ENCODE measurements around the gene CAMK4. TPM values are rescaled to one million over a fixed set of nuclear protein-coding genes. Genes with fewer than 3 reads are reported as not detected.
"Not testable (repeated sequence)": the region's sequence is repeated elsewhere in the genome, so short reads cannot be mapped to it uniquely, and the experiment has no call there.

CAMK4 gene
- total RNA-seq, 1 experiment from 2014 or later, result 3.9 TPM

DNA sequence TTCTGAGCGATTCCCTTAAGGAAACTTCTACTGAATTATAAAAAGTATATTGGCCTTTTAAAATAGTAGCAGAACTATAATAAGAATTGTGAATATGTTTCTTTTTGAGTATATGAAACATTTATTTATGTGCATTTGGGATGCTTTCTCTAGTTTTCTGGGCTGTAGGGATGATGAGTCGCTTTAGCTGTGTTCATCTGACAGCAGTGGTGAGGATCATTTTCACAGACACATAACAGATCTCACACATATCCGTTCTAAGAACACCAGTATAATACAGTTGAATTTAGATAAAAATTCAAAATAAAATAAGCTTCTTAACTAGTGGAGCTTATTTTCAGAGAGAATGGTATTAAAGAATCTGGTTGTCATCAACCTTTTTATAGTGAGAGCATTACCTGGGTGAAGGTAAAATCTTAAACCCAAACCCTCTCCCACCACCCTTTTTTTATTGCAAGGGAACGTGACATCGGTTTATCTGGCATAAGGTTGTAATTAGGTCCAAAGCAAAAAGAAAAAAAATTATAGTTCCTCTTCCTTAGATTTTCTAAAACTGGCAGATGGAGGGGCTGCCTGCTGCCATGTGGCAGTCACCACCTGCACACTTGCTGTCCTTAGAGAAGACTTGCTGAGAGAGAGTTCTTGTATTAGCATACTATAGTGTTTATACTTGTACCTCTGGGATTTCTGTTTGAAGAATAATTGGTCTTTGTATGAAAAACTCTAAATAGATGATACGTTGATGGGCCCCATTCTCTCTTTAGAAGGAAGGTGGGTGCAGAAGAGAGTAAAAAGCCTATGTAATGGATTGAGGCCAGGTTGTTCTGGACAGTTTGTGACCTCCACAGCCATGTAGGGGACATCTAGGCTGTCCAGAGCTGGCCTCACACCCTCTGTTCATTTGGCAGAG, 86.8 kb downstream of the CAMK4 start:
- no peak for DNase-seq (ENCODE audit: low read depth)

DNA sequence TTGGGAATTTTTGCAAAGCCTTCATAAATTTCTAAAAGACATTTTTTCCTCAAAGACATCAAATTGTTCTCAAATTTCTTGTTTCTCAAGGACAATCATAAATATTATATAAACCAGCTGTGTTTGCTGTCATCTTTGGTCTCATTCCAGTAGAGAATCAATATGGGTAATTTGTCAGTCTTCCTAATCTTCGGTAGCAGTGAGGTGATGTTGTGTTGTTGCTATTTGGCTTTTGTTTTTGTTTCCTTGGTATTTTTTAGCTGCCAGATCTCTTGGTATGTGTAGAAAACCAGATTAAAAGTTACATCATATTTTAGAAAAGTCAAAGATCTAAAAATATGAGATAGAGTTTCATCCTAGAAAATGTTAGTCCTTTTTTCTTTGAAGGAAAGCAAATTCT, 87.5 kb downstream of the CAMK4 start:
- no peak for DNase-seq (ENCODE audit: low read depth)

DNA sequence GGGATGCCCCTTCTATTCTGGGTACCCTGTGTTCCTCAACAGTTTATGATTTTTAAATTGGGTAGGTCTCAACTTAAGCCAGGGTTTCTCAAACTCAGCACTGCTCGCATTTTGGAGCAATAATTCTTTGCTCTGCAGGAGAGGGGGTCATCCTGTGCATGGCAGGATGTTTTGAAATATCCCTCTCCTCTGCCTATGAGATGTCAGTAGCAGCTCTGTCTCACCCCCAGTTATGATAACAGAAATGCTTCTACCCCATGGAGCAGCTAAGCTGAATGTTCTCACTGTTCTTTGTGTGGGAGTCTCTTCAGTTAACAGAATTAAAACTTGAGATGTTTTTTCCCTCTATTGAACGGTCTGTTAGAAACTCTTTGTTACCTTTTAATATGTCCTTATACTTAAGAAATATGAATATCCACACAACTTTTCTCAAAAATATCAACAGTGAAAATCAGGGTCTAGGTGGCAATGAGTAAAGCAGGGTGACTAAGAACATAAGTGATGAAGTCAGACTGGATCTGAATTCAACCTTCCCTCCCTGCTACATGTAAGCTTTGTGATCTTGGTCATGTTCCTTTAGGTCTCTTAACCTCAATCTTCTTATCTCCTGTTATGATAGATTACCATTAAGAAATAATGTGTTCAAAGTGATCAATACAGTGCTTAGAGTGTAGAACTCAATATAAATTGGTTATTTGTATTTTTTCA, 89.0 kb downstream of the CAMK4 start:
- DNase-seq (ENCODE audit: low read depth), result no peak

DNA sequence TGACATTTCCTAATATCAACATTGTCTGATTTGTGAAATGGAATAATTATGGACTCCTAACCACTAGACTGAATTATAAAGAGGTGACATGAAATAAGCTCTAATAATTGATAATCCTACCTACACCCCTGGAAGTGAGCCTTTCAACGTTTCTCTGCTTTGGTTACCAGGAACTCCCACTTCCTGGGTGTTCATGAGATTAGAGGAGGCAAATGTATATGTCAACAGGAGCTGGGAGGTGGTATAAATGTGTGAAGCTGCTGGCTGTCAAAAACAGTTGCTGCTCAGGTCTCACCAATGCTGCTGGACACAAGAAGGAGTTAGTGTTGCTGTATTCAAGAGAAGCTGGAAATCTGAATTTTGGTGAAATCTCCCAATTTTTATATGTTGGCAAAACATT, 96.8 kb downstream of the CAMK4 start:
- no peak for DNase-seq (ENCODE audit: low read depth)

DNA sequence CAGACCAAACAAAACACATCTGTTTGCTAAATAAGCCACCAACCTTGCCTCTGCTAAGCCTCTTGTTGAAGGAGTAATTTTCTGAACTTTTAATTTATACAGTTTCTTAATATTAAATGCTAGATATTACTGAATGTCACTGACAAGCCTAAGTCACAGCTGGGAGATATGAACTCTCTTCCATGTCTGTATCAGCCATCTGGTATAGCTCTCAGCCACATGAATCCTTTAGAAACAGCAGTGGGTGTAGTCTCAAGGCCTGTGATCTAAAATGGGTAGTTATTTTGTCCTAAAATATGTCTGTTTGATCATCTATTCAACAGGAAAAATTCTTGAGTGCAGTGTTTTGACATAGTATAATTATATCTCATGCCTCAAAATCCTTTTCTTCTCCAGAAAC, 97.2 kb downstream of the CAMK4 start:
- no peak for DNase-seq (ENCODE audit: low read depth)

DNA sequence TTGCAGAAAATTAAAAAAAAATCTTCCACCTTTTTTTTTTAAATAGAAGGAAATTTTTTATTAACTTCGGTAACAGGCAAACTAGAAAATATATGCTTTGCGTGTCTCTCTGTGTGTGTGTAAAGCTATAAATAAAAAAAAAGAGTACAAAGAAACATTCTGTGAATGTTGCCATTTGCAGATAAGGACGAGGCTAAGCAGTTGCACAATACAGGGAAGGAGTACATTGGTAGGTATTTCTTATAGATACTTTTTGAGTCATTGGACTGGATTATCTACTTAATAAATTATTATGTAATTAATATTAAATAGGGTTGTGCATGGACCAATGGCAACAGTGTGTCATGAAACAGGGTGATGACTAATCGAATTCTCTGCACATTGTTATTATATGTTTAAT, 102.4 kb downstream of the CAMK4 start:
- no peak for DNase-seq (ENCODE audit: low read depth)

DNA sequence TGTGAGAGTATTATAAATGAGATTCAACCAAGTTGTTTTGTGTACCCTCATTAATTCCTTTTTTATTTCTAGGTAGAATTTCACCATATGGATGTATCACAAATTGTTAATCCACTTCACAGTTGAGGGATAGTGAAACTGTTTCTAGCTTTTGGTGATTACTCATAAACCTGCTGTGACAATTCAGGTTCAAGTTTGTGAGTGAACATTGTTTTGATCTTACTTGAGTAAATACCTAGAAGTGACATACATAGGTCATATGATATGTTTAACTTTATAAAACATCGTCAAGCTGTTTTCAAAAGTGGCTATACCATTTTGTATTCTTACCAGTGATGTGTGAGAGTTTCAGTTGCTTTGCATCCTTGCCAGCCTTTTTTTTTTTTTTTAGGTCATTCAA, 112.9 kb downstream of the CAMK4 start:
- no peak for DNase-seq (ENCODE audit: low read depth)

DNA sequence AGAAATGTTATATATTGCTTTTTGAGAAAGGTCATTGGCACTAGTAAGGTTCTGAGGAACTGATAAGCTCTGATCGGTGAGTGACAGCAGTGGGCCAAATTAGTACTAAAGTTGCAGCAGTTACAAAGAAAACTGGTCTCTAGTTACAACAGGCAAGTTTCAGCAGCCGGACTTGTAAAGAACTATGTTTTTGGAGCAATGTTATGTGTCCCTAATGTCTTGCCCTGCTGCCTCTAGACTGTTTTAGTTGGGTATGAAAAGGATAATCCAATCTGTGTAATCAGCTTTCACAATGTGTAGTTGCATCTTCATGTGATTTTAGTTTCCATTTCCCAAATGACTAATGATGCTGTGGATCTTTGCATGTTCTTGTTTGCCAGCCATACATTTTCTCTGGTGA, 113.5 kb downstream of the CAMK4 start:
- no peak for DNase-seq (ENCODE audit: low read depth)

DNA sequence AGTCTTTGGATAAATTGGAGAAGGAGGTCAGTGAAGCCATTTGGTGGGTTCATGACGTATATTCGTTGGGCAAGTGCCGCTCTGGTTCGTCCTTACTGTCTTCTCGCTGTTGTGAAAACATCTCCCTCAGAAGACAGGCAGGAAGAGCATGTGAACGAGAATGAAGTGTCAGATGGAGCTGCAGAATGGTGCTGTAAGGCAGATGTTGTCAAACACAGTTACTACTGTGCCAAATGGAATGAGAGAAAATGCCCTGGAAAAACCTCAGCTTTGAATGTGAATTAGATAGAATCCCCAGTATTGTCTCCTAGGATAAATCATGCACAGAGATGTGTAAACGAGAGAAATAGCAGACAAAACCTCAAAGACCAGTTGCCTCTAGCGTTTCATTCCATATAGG, 121.5 kb downstream of the CAMK4 start:
- DNase-seq (ENCODE audit: low read depth), result peak; percentile 65

DNA sequence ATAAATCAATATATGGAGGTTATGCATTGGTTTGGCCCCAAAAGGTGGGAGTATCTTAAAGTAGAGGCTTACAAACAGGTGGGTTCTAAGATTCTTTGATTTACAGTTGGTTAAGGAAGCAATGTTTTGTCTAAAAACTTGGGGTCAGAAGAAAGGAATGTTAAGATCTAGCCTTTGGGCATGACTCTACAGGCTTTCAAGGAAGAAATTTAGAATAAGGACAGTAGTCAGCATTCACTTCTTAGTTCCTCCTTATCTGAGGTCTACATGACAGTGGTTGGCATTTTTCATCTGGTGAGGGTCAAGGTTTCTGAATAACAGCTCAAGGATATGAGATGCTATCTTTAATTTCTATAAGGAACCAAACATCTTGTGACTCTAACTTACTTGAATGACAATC, 122.8 kb downstream of the CAMK4 start:
- DNase-seq (ENCODE audit: low read depth), result peak; percentile 70

DNA sequence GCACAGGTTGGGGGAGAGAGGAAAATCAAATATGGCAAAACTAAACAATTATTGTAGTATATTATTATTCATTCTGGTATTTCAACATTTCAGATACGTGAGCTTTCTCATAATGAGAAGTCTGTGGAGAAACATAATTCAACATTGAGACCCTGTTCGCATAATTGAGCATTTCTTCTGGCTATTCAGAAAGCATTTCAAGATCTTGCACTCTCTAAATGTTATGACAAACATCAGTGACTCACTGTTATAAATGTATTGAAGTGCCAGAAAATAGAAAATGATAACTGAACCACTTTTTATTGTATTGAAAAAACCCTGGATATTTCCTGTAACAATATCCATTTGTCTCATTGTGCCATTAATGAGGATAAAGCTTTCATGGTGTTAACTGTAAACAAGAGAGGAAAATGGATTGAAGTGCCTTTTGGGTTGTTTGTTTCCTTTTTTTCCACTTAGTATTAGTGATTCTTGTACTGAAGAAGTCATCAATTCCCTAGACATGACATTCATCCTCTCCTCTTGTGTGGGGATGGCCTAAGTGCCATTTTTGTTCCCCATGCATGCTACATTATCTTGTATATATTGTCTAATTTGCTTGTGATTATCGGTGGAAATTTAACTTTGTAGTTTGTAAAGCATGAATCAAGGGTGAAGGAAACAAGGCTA, 124.6 kb downstream of the CAMK4 start:
- no peak for DNase-seq (ENCODE audit: low read depth)

DNA sequence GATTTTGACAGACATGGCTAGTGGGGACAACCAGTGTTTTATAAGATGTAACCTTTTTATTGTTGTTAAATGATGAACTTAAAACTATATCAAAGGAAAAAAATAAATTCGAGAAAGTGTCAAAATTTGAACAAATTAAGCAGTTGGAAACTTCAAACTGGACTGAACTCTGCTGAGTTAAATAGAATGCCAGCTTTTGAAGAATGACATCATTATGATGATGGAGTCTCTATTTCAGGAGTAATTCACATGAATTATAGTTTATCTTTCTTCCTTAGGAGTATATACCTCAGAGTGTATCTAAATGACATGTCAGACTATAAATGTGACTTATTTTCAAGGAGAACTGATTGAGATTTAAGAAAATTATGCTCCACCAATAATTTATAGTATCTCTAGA, 125.2 kb downstream of the CAMK4 start:
- DNase-seq (ENCODE audit: low read depth), result no peak

DNA sequence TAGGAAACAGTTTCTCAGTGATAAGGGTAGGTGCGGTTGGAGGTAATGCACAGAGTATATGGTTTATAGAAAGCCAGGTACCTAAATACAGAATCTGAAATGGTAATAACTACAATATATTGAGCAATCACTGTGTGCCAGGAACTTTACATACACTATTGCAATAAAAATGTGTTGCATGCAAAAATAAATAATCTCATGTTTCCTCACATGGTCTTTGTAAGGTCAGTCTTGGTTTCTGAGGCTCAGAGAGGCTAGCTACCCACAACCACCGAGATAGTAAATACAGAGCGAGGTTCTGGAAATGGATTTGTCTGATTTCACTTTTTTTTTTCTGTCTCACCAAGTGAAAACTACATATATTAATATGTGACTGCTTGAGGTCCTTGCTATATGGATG, 128.9 kb downstream of the CAMK4 start:
- DNase-seq (ENCODE audit: low read depth), result no peak

DNA sequence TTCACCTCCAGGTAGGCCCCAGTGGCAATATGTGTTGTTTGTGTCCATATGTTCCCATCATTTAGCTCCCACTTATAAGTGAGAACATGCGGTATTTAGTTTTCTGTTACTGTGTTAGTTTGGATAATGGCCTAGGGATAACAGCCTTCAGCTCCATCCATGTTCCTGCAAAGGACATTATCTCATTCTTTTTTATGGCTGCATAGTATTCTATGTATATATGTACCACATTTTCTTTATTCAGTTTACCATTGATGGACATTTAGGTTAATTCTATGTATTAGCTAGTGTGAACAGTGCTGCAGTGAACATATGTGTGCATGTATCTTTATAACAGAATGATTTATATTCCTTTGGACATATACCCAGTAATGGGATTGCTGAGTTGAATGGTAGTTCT, 134.5 kb downstream of the CAMK4 start:
- DNase-seq (ENCODE audit: low read depth), result not testable (repeated sequence)

DNA sequence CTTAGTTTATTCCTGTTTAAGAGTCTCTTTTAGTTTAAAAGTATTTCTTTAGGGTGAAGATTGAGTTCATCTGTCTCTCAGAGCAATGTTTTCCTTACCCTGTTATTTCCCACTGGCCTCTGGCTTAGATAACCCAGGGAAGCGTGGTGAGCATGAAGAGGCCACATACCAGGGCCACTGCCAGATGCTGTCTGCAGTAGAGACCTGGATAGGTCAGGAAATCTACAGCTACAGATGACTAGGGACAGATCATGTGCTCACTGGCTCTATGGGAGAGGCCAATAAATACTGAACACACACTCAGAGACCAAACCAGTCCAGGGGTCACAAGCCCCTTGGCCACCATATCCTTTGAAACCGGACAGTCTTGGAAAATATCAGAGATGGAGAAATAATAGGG, 136.0 kb downstream of the CAMK4 start:
- DNase-seq (ENCODE audit: low read depth), result no peak

DNA sequence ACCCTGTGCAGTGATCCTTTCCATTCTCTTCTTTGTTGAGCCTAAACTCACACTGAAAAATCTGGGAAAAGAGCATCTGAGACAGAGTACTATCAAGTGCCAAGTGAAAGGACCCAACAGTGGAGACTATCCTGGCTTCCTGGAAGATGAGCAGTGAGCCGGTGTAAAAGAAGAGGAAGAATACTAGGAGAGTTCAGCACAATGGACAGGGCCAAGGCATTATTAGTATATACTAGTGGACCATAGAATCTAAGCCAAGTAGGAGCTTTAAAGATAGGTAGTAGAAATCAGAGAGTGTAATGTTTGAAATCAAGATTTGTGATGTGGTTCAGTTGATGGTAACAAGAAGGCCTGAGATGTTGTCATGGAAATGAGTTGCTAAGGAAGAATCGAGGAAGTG, 140.8 kb downstream of the CAMK4 start:
- DNase-seq (ENCODE audit: low read depth), result peak; percentile 40

DNA sequence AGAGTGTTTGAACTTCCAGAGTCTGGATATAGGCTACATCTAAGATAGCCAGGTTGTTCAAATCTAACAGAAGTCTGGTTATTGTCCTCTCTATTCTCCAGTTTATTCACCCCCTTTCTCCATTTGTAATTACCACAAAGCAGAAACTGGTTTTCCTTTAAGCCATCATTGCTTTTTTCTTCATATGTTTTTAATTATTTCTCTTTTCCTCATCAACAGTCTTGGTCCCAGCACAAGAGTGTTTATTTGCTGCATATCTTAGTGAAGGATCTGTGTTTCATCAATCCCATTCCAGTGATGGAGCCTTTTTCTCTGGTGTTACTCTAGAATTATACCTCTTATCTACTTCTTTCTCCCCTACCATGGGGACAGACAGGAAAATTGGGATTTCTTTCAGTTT, 142.2 kb downstream of the CAMK4 start:
- no peak for DNase-seq (ENCODE audit: low read depth)

DNA sequence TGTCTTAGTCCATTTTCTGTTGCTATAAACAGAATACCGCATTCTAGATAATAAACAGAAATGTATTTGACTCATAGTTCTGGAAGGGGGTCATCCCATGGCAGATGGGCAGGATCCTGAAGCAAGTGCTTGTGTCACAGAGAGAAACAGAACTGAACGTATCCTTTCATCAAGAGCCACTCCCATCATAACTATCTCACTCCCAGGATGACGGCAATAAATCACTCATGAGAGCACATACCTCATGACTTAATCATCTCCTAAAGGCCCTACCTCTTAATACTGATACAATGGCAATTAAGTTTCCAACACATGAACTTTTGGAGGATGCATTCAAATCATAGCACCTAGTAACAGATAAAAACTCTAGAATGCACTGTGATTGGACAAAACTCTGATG, 142.9 kb downstream of the CAMK4 start:
- DNase-seq (ENCODE audit: low read depth), result peak; percentile 86

DNA sequence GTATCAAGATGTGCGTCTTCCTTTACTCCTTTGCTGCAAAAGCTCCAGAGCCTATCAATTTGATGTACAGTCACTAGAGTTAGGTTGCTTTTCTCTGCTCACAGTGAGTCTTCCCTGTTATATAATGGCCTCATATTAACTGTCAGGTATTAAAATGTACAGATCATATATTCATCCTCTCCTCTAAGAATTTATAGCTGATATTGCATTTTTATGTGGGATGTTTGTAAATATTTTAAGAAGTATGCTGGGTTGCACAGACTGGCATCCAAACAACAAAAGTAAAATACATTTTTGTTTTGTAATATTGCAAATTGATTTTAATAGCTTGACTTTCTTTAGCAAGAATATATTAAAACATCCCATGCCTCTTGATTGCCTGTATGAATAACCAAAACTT, 148.6 kb downstream of the CAMK4 start:
- no peak for DNase-seq (ENCODE audit: low read depth)

DNA sequence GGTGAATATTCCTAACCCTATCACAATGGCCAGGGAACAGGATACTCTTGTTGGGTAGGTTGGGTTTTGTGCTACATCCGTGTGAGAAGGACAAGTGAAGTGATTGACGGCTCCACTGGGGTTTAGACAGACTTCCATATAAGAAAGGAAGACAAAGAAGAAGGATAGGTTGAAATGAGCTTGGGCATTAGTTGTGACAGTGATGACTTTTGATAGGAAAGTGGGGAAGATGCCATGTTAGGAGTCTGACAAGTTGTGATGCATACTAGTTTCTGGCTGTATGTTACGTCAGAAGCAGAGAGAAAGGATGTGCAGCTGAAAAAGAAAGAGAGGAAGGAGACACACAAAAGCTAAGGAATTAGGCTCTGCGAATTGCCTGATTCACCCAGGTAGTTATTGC, 150.2 kb downstream of the CAMK4 start:
- DNase-seq (ENCODE audit: low read depth), result no peak

DNA sequence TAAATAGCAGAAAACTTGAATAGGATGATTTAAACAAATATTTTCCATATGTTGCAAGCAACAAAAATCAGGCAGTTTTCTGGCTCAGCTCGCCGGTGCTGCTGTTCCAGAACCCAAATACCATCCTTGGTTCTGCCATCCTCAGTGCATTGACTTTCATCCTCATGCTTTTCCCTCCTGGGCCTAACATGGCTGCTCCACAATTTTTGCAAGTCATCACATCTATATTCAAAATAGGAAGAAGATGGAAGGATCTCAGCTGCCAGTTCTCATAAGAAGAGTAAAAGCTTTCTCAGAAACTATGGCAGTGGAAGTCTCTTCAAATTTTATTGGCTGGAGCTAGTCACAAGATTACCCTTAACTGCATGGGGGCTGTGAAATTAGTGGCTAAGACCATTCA, 151.5 kb downstream of the CAMK4 start:
- no peak for DNase-seq (ENCODE audit: low read depth)

DNA sequence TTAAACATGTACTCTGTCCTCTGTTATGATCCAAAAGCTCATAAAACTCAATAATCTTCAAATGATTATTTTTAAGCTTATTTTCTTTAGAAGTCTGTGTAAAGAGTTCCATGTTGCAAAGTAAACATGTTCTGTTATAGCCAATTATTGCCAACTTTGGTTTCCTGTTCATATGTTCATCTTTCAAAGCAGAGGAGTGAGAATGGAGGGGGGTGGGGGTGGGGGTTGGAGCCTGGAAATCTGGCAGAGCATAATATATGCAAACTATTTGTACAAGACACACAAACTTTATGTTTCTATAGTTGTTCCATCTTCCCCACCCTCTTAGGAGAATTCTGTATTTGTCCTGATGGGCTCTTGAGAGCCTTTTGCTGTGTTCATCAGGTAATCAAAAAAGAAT, 153.1 kb downstream of the CAMK4 start:
- DNase-seq (ENCODE audit: low read depth), result no peak

DNA sequence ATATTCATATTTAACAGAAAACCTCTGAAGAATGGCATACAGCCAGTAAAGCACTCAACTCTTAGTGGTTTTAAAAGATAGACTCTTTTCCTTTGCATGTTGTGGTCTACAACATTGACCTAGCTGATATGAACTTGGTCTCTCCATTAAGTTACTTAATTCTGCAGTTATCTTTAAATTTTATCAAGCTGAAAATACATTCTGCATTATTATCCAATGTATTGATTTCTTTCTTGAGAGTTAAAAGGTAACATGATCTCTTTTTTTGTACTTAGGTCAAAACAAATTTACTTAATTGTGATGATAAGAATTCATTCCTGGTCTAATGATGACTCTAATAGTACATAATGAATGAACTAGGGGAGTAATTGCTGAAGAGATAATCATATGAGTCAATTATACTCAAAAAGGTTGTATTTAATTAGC, 155.2 kb downstream of the CAMK4 start:
- DNase-seq (ENCODE audit: low read depth), result no peak
